Measurements from ENCODE around the gene TMEM170B.

- TF ChIP-seq, protein P1, sequence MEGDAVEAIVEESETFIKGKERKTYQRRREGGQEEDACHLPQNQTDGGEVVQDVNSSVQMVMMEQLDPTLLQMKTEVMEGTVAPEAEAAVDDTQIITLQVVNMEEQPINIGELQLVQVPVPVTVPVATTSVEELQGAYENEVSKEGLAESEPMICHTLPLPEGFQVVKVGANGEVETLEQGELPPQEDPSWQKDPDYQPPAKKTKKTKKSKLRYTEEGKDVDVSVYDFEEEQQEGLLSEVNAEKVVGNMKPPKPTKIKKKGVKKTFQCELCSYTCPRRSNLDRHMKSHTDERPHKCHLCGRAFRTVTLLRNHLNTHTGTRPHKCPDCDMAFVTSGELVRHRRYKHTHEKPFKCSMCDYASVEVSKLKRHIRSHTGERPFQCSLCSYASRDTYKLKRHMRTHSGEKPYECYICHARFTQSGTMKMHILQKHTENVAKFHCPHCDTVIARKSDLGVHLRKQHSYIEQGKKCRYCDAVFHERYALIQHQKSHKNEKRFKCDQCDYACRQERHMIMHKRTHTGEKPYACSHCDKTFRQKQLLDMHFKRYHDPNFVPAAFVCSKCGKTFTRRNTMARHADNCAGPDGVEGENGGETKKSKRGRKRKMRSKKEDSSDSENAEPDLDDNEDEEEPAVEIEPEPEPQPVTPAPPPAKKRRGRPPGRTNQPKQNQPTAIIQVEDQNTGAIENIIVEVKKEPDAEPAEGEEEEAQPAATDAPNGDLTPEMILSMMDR (conservative IDR thresholded peaks at IDR 0.05 in 1 of 2, IDR thresholded peaks at IDR 0.05 in 1 of 2; ENCODE audit: low read depth in 1 of 2, low read length in 2 of 2), result no peak
- TF ChIP-seq EZH2 (IDR thresholded peaks at IDR 0.05; ENCODE audit: low read length, missing control alignments), result no peak
Observed at GRCh38 chr6:11614534-11615213, 77.1 kb downstream of the TMEM170B start.
